GM19193 (cell line): ENCODE measurements around the gene GSE1.

ENCODE experiments used
- POLR2A ChIP-seq: IDR thresholded peaks from 4 replicates; pipeline ENCODE4 v1.6.1; 2011; ENCODE audit not compliant: insufficient read depth, insufficient read length; ENCODE audit errors: extremely low read depth

The GSE1 gene

GRCh38 chr16:85715169-85716021, 102.3 kb downstream of the GSE1 start:
- no peak for TF ChIP-seq POLR2A

GRCh38 chr16:85716022-85716679, 103.0 kb downstream of the GSE1 start:
- no peak for TF ChIP-seq POLR2A

- TF ChIP-seq POLR2A, result no peak
Measured at GRCh38 chr16:85716680-85717038, 103.5 kb downstream of the GSE1 start.

GRCh38 chr16:85717393-85718152, 104.5 kb downstream of the GSE1 start:
- no peak for TF ChIP-seq POLR2A

GRCh38 chr16:85718153-85718477, 105.0 kb downstream of the GSE1 start:
- TF ChIP-seq POLR2A, result no peak

GRCh38 chr16:85718682-85719081, 105.6 kb downstream of the GSE1 start:
- no peak for TF ChIP-seq POLR2A

DNA sequence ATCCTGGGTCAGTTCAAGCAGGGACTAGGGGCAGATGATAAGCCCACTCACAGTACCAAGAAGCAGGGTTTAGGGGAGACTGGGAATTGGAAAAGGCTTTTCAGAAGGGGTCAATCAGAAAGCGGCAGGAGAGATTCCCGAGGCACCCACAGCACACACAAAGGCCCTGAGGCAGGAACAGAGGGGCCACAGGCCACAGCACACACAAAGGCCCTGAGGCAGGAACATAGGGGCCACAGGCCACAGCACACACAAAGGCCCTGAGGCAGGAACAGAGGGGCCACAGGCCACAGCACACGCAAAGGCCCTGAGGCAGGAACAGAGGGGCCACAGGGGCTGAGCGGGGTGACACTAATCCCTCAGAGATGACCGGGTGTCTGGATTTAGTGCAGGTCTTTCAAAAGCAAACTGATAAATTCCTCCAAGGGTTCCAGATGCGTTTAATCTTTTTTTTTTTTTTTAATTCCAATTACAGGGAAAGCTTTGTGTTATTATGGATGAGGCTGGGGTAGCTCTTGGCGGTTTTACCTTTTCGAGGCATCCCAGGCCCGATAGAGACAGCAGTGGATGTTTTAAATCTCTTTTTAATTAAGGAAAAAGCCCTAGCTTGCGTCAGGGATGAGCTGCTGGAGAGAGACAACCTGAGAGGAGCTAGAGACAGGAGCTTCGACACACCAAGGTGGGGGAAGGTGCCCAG, 106.6 kb downstream of the GSE1 start:
- no peak for TF ChIP-seq POLR2A

GRCh38 chr16:85720302-85720637, 107.1 kb downstream of the GSE1 start:
- no peak for TF ChIP-seq POLR2A

GRCh38 chr16:85722128-85722893, 109.2 kb downstream of the GSE1 start:
- no peak for TF ChIP-seq POLR2A

DNA sequence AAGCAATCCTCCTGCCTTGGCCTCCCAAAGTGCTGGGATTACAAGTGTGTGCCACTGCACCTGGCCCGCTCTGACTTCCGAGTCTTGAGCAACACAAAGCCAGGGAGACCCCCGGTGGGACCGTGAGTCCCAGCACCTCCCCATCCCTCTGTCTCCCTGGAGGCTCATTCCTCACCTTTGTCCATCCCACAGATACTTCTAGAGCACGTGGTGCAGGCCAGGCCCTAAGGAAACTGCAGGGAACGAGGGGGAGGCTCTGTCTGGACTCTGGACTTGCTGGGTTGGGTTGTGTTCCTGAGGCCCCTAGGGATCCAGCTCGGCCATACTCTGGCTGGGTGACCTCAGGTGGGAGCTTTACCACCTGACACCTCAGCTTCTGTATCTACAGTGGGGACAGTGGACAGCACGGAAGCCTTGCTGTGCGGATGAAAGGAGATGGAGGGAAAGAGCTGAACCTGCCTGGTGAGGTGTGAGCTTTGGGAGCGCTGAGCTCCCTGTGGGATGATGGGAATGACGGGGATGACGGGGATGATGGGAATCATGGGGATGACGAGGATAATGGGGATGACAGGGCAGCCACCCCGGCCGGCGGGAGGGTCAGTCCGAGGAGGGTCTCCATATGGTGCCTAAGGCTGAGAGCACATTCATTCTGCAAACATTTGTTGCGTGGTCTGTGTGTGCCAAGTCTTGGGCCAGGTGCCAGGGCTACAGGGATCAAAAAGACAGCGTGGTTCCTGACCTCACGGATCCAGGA, 111.2 kb downstream of the GSE1 start:
- TF ChIP-seq POLR2A, result no peak

- no peak for TF ChIP-seq POLR2A
Measured at GRCh38 chr16:85724936-85725335, 111.8 kb downstream of the GSE1 start.
